Ishikawa (cell line): ENCODE data around the gene CSKMT.

Source experiments
- CEBPB ChIP-seq: IDR thresholded peaks from 2 replicates; pipeline ENCODE4 v1.6.1; 2012
- CREB1 ChIP-seq: IDR thresholded peaks from 2 replicates; pipeline ENCODE4 v1.6.1; 2012; ENCODE audit warnings: low read depth
- EGR1 ChIP-seq: IDR thresholded peaks from 2 replicates; pipeline ENCODE4 v1.6.1; 2012
- EP300 ChIP-seq: IDR thresholded peaks from 2 replicates; pipeline ENCODE4 v1.6.1; 2012; ENCODE audit warnings: borderline replicate concordance
- FOXM1 ChIP-seq: IDR thresholded peaks from 2 replicates; pipeline ENCODE4 v1.6.1; 2012; ENCODE audit warnings: low read depth, borderline replicate concordance
- MAX ChIP-seq: IDR thresholded peaks from 2 replicates; pipeline ENCODE4 v1.6.1; 2012
- NFIC ChIP-seq: IDR thresholded peaks from 2 replicates; pipeline ENCODE4 v1.6.1; 2012
- RAD21 ChIP-seq: IDR thresholded peaks from 2 replicates; pipeline ENCODE4 v1.6.1; 2012; ENCODE audit warnings: low read depth
- REST ChIP-seq: IDR thresholded peaks from 2 replicates; pipeline ENCODE4 v1.6.1; 2012; ENCODE audit warnings: low read depth, mild to moderate bottlenecking
- TAF1 ChIP-seq: IDR thresholded peaks from 2 replicates; pipeline ENCODE4 v1.6.1; 2012; ENCODE audit warnings: low read depth, mild to moderate bottlenecking
- TCF12 ChIP-seq: IDR thresholded peaks from 2 replicates; pipeline ENCODE4 v1.6.1; 2012; ENCODE audit warnings: low read depth
- TEAD4 ChIP-seq: IDR thresholded peaks from 2 replicates; pipeline ENCODE4 v1.6.1; 2012
- YY1 ChIP-seq: IDR thresholded peaks from 2 replicates; pipeline ENCODE4 v1.6.1; 2012; ENCODE audit warnings: low read depth
- ZBTB7A ChIP-seq: IDR thresholded peaks from 2 replicates; pipeline ENCODE4 v1.6.1; 2012; ENCODE audit warnings: low read depth
- TF ChIP-seq, protein P1 (sequence below): IDR thresholded peaks from 2 replicates; pipeline ENCODE4 v1.6.1; 2012

CSKMT gene

DNA sequence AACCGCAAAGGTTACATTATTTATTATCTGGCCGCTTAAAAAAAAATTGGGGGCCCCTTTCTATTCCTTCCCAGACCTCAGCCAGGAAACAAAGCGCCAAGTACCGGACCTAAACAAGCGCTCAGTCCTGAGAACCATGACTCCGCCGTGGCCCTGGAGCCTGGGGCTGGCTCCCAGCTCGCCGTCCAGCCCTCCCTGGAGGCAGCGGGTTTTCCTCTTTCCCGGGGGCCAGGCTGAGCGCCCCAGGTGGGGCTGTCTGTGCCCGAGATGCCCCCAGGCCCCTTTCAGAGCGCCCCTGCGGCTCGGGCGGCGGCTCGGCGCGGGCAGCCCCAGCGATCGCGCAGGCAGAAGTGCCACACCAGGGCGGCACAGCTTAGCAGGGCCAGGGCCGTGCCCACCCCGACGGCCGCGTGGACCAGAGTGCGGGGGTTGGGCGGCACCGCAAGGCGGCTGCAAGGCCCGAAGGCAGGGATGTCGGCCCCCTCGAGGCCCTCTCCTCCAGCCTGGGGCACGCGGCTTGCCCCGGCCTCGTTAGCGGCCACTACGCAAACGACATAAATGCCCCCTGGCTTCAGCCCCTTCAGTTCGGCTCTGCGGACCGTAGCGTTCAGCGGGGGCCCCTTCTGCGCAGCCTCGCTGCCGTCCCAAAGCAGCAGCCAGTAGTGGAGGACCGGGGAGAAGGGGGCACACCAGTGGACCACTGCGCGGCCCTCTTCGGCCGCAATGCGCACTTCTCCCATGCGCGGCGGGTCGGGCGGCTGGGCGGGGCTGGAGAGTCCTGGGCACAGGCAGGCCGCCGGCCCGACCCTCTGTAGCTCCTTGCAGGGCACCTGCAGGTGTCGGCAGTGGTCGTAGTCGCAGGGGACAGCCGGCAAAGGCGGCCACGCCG lies 22.6 kb downstream of the CSKMT start:
- TF ChIP-seq FOXM1 = no peak
- no peak for TF ChIP-seq ZBTB7A
- no peak for TF ChIP-seq MAX
- no peak for TF ChIP-seq TEAD4
- TF ChIP-seq EP300 = no peak
- TF ChIP-seq CREB1 = no peak
- TF ChIP-seq REST = no peak

DNA sequence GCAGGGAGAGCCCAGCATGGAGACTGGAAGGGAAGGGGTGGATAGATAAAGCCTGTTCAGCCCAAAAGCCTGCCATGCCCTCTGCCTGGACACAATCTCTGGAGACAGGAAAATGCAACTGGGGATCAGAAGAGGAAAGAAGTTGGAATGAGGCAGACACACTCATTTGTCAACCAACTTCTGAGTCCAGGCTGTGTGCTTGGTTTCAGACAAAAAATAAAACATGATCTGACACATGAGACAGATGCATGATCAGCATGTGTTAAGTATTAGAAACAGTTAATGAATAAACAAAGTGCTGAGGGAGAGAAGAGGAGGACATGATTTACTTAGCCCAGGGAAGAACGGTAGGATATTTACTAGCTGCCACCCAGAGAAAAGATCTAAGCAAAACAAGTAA lies 23.4 kb downstream of the CSKMT start:
- no peak for TF ChIP-seq ZBTB7A
- TF ChIP-seq NFIC = no peak
- no peak for TF ChIP-seq EP300

- TF ChIP-seq YY1 = no peak
- TF ChIP-seq EP300 = no peak
Measured at GRCh38 chr11:62689421-62690183, 24.5 kb downstream of the CSKMT start, which contains the start of gene LRRN4CL. Gene LRRN4CL (minus strand): TSS chr11:62689530. CDS start chr11:62688508, 1,022 bp downstream.

DNA sequence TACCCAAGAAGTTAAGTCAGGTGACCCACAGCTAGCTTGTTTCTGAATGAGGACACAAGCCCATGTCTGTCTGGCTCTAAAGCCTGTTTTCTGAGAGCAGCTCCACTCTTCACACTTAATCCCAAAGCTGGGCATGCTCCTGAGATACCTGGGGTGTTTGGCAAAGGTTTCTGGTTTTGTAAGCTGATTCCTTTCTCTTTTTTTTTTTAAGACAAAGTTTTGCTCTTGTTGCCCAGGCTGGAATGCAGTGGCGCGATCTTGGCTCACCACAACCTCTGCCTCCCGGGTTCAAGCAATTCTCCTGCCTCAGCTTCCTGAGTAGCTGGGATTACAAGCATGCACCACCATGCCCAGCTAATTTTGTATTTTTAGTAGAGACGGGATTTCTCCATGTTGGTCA lies 28.5 kb downstream of the CSKMT start:
- TF ChIP-seq, protein P1, sequence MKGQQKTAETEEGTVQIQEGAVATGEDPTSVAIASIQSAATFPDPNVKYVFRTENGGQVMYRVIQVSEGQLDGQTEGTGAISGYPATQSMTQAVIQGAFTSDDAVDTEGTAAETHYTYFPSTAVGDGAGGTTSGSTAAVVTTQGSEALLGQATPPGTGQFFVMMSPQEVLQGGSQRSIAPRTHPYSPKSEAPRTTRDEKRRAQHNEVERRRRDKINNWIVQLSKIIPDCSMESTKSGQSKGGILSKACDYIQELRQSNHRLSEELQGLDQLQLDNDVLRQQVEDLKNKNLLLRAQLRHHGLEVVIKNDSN = 0 out of 2 replicates have a peak, but pooled peaks have one; percentile 19
- TF ChIP-seq MAX (peak; percentile 29; the same call in 1 of the 2 replicates), TEAD4 (peak; percentile 67), NFIC (peak; percentile 83)

DNA sequence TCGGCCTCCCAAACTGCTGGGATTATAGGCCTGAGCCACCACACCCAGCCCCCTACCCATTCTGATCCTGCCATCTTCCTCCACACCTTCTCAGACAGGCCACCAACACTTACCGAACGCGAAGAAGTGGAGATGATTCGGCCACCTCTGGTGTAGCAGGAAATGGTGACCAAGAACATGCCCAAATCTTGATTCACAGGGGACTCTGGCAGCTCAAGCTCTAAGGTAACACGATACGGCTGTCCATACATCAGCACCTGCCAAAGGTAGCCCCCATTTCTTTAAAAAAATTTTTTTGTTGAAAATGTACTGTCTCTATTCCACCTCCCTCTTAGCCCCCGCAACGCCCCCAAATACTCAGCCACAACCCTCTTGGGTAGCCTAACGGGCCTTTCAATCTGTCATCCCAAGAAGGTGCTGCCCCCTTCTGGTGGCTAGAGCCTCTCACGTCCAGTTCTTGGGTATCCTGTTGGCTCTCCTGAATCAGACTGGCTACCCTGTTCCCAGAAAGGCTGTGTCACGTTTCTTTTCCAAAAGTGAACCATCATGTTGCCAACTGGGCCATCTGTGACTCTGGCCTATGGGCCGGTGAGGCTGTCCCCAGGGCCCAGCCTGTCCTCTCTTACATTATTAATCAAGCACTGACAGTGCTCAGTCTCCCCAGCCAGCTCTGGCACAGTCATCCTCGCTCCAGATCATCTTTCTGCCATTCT lies 29.5 kb downstream of the CSKMT start:
- TF ChIP-seq TCF12 = no peak
- TF ChIP-seq RAD21 = peak; percentile 69

DNA sequence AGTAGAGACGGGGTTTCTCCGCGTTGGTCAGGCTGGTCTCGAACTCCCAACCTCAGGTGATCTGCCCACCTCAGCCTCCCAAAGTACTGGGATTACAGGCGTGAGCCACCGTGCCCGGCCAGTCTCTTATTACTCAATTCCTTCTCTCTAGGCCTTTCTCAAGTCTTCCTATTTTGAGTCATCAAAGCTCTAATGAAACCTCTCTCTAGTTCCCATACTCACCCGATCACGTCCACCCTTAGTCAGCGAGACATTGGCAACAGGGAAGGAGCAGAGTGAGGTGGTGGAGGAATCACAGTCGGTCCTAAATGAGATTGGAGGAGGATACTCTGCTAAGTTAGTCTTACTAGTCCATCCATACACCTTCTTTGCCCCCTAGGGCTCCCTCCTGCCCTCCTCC lies 37.1 kb downstream of the CSKMT start:
- TF ChIP-seq EP300 (no peak), NFIC (no peak), TEAD4 (no peak), CREB1 (no peak), MAX (no peak), ZBTB7A (no peak), TAF1 (no peak), FOXM1 (no peak), TCF12 (no peak), EGR1 (no peak), CEBPB (no peak), YY1 (no peak), RAD21 (no peak), REST (no peak)
- TF ChIP-seq, protein P1 = no peak
